Measurements from ENCODE around the gene DRC1.

GRCh38 chr2:26396734-26397298 is 4.9 kb upstream of the DRC1 start:
- TF ChIP-seq SMC3 (IDR thresholded peaks at IDR 0.05) (no peak), RFX5 (IDR thresholded peaks at IDR 0.05) (no peak), RAD21 (conservative IDR thresholded peaks at IDR 0.05 in 1 of 2, IDR thresholded peaks at IDR 0.05 in 1 of 2) (no peak), HDAC2 (IDR thresholded peaks at IDR 0.05) (no peak), CBX8 (IDR thresholded peaks at IDR 0.05) (no peak), JUN (IDR thresholded peaks at IDR 0.05) (no peak), EP300 (IDR thresholded peaks at IDR 0.05) (no peak), HOXA7 (CRISPR knock-in tag; IDR thresholded peaks at IDR 0.05) (no peak), USF2 (IDR thresholded peaks at IDR 0.05) (no peak), POLR2A (IDR thresholded peaks at IDR 0.05; ENCODE audit: low read length) (no peak), ESRRA (IDR thresholded peaks at IDR 0.05; ENCODE audit: borderline replicate concordance, low read length) (no peak)
- TF ChIP-seq, protein P1, sequence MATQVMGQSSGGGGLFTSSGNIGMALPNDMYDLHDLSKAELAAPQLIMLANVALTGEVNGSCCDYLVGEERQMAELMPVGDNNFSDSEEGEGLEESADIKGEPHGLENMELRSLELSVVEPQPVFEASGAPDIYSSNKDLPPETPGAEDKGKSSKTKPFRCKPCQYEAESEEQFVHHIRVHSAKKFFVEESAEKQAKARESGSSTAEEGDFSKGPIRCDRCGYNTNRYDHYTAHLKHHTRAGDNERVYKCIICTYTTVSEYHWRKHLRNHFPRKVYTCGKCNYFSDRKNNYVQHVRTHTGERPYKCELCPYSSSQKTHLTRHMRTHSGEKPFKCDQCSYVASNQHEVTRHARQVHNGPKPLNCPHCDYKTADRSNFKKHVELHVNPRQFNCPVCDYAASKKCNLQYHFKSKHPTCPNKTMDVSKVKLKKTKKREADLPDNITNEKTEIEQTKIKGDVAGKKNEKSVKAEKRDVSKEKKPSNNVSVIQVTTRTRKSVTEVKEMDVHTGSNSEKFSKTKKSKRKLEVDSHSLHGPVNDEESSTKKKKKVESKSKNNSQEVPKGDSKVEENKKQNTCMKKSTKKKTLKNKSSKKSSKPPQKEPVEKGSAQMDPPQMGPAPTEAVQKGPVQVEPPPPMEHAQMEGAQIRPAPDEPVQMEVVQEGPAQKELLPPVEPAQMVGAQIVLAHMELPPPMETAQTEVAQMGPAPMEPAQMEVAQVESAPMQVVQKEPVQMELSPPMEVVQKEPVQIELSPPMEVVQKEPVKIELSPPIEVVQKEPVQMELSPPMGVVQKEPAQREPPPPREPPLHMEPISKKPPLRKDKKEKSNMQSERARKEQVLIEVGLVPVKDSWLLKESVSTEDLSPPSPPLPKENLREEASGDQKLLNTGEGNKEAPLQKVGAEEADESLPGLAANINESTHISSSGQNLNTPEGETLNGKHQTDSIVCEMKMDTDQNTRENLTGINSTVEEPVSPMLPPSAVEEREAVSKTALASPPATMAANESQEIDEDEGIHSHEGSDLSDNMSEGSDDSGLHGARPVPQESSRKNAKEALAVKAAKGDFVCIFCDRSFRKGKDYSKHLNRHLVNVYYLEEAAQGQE (IDR thresholded peaks at IDR 0.05) = no peak
